RWPE1 (cell line): Measurements from ENCODE around the gene FBXO21.

Source experiments
- CTCF ChIA-PET: fragments of 350-600 bp; sonication (Branson Sonifier 250); formaldehyde crosslinking; extraction: SDS; loops from one replicate; lab custom pipeline; 2021; lab: Yijun Ruan, JAX
- POLR2A ChIA-PET: fragments of 400-600 bp; formaldehyde crosslinking; extraction: SDS; loops from one replicate; lab custom pipeline; 2020; ENCODE audit warnings: antibody characterized with exemption; ENCODE audit not compliant: low non-redundant PET; lab: Yijun Ruan, JAX
- DNase-seq: peaks from one replicate; pipeline ENCODE4 v3.0.0; 2012; ENCODE audit warnings: low spot score
- H3K27ac ChIP-seq: fragments of 450-650 bp; 2 replicates; pipeline ENCODE4 v1.5.1; 2017
- CTCF ChIP-seq: fragments of 450-650 bp; conservative IDR thresholded peaks from 2 replicates; pipeline ENCODE4 v1.5.1; 2017; ENCODE audit warnings: low read depth, mild to moderate bottlenecking

Gene FBXO21

GRCh38 chr12:117213295-117213808 is 23.1 kb upstream of the FBXO21 start:
- no peak for DNase-seq
- CTCF ChIA-PET: interaction anchor here (1.2 to 1.3 kb wide), 3 partner anchors 154 to 637 kb away, joined by 3 to 8 read pairs (median 3); no protein-coding TSS in a partner anchor
- POLR2A ChIA-PET: no interaction called here
- TF ChIP-seq CTCF: no peak
- no peak overlapping the region for H3K27ac ChIP-seq

GRCh38 chr12:117212563-117213190 is 22.4 kb upstream of the FBXO21 start:
- peak; percentile 73 for DNase-seq
- CTCF ChIA-PET: interaction anchor here (0.6 to 1.3 kb wide), 4 partner anchors 154 to 638 kb away, joined by 3 to 8 read pairs (median 3); no protein-coding TSS in a partner anchor
- POLR2A ChIA-PET: no interaction called here
- TF ChIP-seq CTCF: peak; percentile 86
- no peak overlapping the region for H3K27ac ChIP-seq

DNA sequence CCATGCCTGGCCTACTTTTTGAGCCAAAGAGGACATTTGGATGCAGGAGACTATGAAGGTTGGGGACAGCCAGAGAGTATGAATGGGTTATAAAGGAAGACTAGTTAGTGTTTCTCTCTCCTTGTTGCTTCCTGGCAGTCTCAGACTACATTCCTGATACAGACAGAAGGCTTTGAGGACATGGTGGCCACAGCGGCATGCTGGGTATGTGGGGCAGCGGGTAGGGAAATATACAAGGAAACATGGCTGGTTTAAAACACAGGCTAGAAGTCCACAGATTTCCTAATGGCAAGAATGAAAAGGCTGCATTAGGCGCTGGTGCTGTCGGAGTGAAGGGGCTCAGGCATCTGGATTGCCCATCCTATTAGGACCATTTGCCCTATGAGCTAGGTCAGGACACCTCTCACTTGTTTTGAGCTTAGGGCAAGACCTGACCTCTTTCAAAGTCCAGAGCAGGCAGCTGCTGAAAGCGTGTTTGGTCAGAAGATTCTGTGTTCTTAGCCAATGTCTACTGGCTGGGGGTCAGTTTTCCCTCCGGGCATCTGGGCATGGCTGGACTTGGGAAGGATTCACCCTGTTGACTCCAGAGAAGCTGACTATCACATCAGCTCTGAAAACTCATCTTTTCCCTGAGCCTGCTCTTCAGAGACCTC is 20.1 kb upstream of the FBXO21 start:
- CTCF ChIA-PET: interaction anchor here (1.1 to 1.2 kb wide), 2 partner anchors 156 to 640 kb away, joined by 4 to 5 read pairs; no protein-coding TSS in a partner anchor
- POLR2A ChIA-PET: no interaction called here
- no peak for DNase-seq
- H3K27ac ChIP-seq: no peak overlapping the region
- no peak for TF ChIP-seq CTCF

DNA sequence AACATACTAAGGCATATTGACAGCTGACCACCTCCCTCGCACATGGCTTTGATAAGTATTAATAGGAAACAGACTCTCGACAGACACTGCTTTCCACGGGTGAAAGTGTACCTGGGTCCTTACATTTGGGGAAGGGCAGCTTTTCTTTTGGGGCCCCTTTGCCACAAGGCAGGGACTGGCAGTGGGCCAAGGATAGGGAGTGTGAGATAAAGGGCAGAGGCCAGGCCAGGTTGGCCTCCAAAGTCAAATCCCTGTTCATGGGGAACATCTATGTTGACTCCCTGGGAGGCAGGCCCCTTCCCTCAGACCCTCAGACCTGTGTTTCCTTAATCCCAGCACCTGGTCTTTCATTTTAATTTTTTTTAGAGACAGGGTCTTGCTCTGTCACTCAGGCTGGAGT is 19.4 kb upstream of the FBXO21 start:
- POLR2A ChIA-PET: no interaction called here

GRCh38 chr12:117208811-117209455 is 18.7 kb upstream of the FBXO21 start:
- DNase-seq: no peak
- no peak for TF ChIP-seq CTCF
- ChIA-PET CTCF (no interaction called here), POLR2A (no interaction called here)
- no peak overlapping the region for H3K27ac ChIP-seq

More for the DNA sequence above, 19.4 kb upstream of the FBXO21 start:
- CTCF ChIA-PET: no interaction called here
- H3K27ac ChIP-seq: no peak overlapping the region
- no peak for DNase-seq
- TF ChIP-seq CTCF: no peak

DNA sequence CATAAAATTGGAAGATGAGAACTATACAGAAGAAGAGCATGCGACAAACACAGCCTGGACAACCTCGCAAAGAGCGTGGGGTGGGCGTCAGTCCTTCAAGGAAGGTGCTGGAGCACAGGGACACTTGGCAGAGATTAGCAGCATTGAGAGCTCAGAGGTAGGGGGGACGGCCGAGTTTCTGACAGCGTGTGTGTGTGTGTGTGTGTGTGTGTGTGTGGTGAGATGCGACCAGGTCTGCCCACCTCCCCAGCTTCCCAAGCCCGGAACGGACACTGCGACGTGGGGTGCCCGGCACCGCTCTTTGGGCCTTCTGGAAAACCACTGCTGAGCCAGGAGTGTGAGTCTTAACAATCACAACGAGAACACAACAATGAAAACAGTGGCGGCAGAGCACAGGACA is 17.9 kb upstream of the FBXO21 start:
- H3K27ac ChIP-seq: no peak overlapping the region
- ChIA-PET POLR2A (no interaction called here), CTCF (no interaction called here)
- no peak for TF ChIP-seq CTCF
- no peak for DNase-seq
